Esophagus muscularis mucosa (tissue), 4 donors: ENCODE results near the gene STK24. TPM values are rescaled to one million over a fixed set of nuclear protein-coding genes. Genes with fewer than 3 reads are reported as not detected.

Experiments
- DNase-seq: peaks from one replicate; pipeline ENCODE4 v3.0.0-alpha.2; 2017; ENCODE audit errors: extremely low spot score
- H3K27ac ChIP-seq, 4 donors: fragments of 200-600 bp; sonication (generic); replicated peaks in 1 of 4; 1 replicate in 3 of 4; 2 replicates in 1 of 4; pipeline ENCODE4 v1.5.1; 2016 to 2019; ENCODE audit warnings: mild to moderate bottlenecking in 1 of 4
- H3K27me3 ChIP-seq, 4 donors: fragments of 200-600 bp; sonication (generic); one replicate each; pipeline versions ENCODE4 v1.5.1 to v1.6.0; 2016 to 2019
- H3K36me3 ChIP-seq, 4 donors: fragments of 200-600 bp; sonication (generic); one replicate each; pipeline ENCODE4 v1.5.1; 2016 to 2019
- H3K4me1 ChIP-seq, 4 donors: fragments of 200-600 bp; sonication (generic); one replicate each; pipeline ENCODE4 v1.5.1; 2016 to 2019
- H3K4me3 ChIP-seq, 4 donors: fragments of 200-600 bp; sonication (generic); 1 replicate in 2 of 4; 2 replicates in 2 of 4; pipeline ENCODE4 v1.5.1; 2016 to 2019; ENCODE audit warnings: mild to moderate bottlenecking in 4 of 4, moderate library complexity in 1 of 4
- H3K9me3 ChIP-seq, 4 donors: fragments of 200-600 bp; sonication (generic); 1 replicate in 3 of 4; 2 replicates in 1 of 4; pipeline ENCODE4 v1.5.1; 2016 to 2019
- CTCF ChIP-seq, 3 experiments: fragments of 200-600 bp in 2 of 3; fragments of 450-650 bp in 1 of 3; sonication (generic) in 2 of 3; IDR thresholded peaks; one replicate each; pipeline ENCODE4 v1.5.1; 2017 to 2019; ENCODE audit warnings: antibody characterized with exemption in 3 of 3, mild to moderate bottlenecking in 2 of 3, moderate library complexity in 1 of 3
- EP300 ChIP-seq: sonication (generic); formaldehyde crosslinking; IDR thresholded peaks from one replicate; pipeline ENCODE4 v1.6.1; 2017; ENCODE audit warnings: antibody characterized with exemption
- POLR2A ChIP-seq: fragments of 450-650 bp; IDR thresholded peaks from one replicate; pipeline ENCODE4 v1.6.1; 2017; ENCODE audit warnings: antibody characterized with exemption, moderate library complexity, mild to moderate bottlenecking, low read depth
- POLR2AphosphoS5 ChIP-seq, 2 donors: sonication (generic); formaldehyde crosslinking; IDR thresholded peaks; one replicate each; pipeline ENCODE4 v1.6.1; 2017; ENCODE audit warnings: antibody characterized with exemption in 2 of 2
- WGBS: methylation state at CpG from one replicate; pipeline ENCODE4 v1.1.5; 2018; 5-methylcytosine and 5-hydroxymethylcytosine counted together
- intact Hi-C: fragments of 100-400 bp; cut with DNase I; formaldehyde crosslinking; loops from one replicate; pipeline ENCODE4 v1.15.1; 2023
- total RNA-seq, 4 donors: library from RNA; depleted of rRNA; stranded (reverse); fragments of >200 nt; gene quantifications; one replicate each; pipeline versions ENCODE4 v1.1.0 to v1.2.1, GENCODE V29; 2016

The STK24 gene
- total RNA-seq, 4 donors from 2014 or later = 61.9 to 108 (median 96.7) TPM

- Histone ChIP-seq H3K27me3 (no peaks in the 10 kb centered on the region), H3K9me3 (no peaks in the 10 kb centered on the region), H3K36me3 (peaks cover 0 to 9% (median 3%) of the 10 kb centered on the region in 4 donors), H3K4me1 (peaks cover 34 to 60% (median 36%) of the 10 kb centered on the region in 4 donors), H3K27ac (no peak overlapping the region), H3K4me3 (no peak overlapping the region)
- TF ChIP-seq CTCF (IDR thresholded peaks at IDR 0.05) (no peak), EP300 (no peak), POLR2A (no peak), POLR2AphosphoS5 (IDR thresholded peaks at IDR 0.05) (no peak)
- intact Hi-C loops = no loop called here
- DNase-seq = no peak
- 96% methylated on average over 2 of the region's 2 CpGs for WGBS
Observed at GRCh38 chr13:98513837-98514236, 63.1 kb downstream of the STK24 start.

DNA sequence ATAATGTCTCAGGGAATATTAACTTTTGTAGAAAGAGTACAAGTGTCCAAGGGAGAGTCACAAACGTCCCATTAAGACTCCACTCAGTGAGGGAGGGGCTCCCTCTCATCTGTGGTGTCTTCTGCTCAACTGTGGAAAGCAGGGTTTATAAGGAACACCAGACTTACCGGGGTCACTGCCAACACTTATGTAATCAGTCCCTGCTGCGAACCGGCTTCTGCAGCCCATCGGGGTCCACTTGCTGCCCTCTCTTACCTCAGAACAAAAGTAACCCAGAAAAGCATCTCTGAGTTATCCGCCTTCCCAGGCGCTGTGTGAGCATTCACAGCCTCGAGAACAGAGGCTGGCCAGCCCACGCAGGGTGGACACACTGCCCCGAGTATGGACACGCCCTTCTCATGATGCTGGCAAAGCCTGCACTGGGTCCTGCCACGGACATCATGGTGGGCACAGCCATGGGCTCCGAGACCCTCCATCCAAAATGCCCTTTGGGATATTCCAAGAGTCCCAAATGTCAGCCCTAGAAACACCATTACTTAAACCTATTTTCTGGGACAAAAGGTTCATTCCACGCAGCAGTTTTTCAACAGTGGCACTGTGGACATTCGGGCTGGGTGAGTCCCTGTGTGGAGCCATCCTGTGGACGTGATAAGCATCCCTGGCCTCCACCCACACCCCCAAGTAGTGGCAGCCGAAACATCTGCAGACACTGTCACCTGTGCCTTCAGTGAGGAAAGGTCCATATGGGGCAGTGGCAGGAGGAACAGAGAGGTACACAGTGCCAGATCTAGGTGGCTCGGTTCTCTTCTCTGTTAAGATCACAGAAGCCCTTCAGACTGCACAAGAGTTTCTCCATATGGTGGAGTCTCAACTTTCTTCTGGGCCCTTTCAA lies 63.9 kb downstream of the STK24 start:
- H3K27me3 ChIP-seq = no peaks in the 10 kb centered on the region
- DNase-seq = no peak
- peaks cover 0 to 7% (median 1%) of the 10 kb centered on the region in 4 donors for H3K36me3 ChIP-seq
- H3K27ac ChIP-seq = no peak overlapping the region
- H3K4me1 ChIP-seq = peaks cover 42 to 68% (median 44%) of the 10 kb centered on the region in 4 donors
- no peak for TF ChIP-seq POLR2A
- TF ChIP-seq POLR2AphosphoS5 (IDR thresholded peaks at IDR 0.05) = no peak
- TF ChIP-seq EP300 = no peak
- 82% methylated on average over 16 of the region's 18 CpGs for WGBS
- intact Hi-C loops = no loop called here
- H3K4me3 ChIP-seq = no peak overlapping the region
- no peaks in the 10 kb centered on the region for H3K9me3 ChIP-seq

GRCh38 chr13:98511435-98511834 lies 65.5 kb downstream of the STK24 start:
- no peak for DNase-seq
- intact Hi-C loops = no loop called here
- 89% methylated on average over 7 of the region's 7 CpGs for WGBS
- Histone ChIP-seq H3K27ac (no peak overlapping the region), H3K36me3 (peaks cover 0 to 3% (median 0%) of the 10 kb centered on the region in 4 donors), H3K9me3 (no peaks in the 10 kb centered on the region), H3K4me1 (peaks cover 53 to 74% (median 59%) of the 10 kb centered on the region in 4 donors), H3K4me3 (no peak overlapping the region), H3K27me3 (no peaks in the 10 kb centered on the region)
- TF ChIP-seq CTCF (IDR thresholded peaks at IDR 0.05) (no peak), POLR2AphosphoS5 (IDR thresholded peaks at IDR 0.05) (no peak), POLR2A (no peak), EP300 (no peak)

DNA sequence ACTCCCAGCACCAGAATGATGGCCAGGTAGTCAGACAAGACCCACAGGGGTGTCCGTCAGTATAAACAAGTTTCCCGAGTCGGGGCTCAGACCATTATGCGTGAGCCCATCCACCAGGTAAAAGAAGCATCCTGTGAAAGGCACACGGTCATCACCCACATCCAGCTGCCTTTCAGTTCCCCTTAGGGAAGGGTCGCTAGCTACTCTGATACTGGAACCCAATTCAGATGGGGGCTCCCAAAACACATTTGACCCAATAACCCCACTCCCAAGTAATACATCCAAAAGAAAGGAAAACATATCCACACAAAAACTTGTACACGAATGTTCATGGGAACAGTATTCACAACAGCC lies 66.8 kb downstream of the STK24 start:
- 92% methylated on average over 7 of the region's 7 CpGs for WGBS
- Histone ChIP-seq H3K27ac (peak overlapping the region; percentile 53 to 67 (median 60)), H3K27me3 (no peaks in the 10 kb centered on the region), H3K4me3 (no peak overlapping the region), H3K36me3 (peaks cover 0 to 3% (median 0%) of the 10 kb centered on the region in 4 donors), H3K9me3 (no peaks in the 10 kb centered on the region), H3K4me1 (peaks cover 56 to 78% (median 60%) of the 10 kb centered on the region in 4 donors)
- intact Hi-C loops = no loop called here
- no peak for DNase-seq
- TF ChIP-seq POLR2AphosphoS5 (IDR thresholded peaks at IDR 0.05) (no peak), EP300 (no peak), CTCF (IDR thresholded peaks at IDR 0.05) (no peak), POLR2A (no peak)
